ENCODE measurements around the gene REXO2. TPM values are rescaled to one million over a fixed set of nuclear protein-coding genes. Genes with fewer than 3 reads are reported as not detected.

Gene REXO2
- total RNA-seq, 1 donor from 2014 or later, result 183 TPM

- TF ChIP-seq CTCF (IDR thresholded peaks at IDR 0.05), result peak; percentile 32
- Mint-ChIP-seq H3K36me3 (ENCODE audit: low read depth) (peaks cover 14% of the 10 kb centered on the region), H3K4me3 (ENCODE audit: unreplicated experiment) (peak overlapping the region; percentile 98), H3K27ac (ENCODE audit: unreplicated experiment) (peak overlapping the region; percentile 100), H3K4me1 (ENCODE audit: low read depth) (peaks cover 46% of the 10 kb centered on the region), H3K27me3 (ENCODE audit: low read depth) (no peaks in the 10 kb centered on the region), H3K9me3 (ENCODE audit: low read depth) (no peaks in the 10 kb centered on the region)
- DNase-seq (ENCODE audit: low spot score), result no peak
Observed at GRCh38 chr11:114400915-114401223, 38.4 kb upstream of the REXO2 start.

- DNase-seq (ENCODE audit: low spot score), result no peak
- Mint-ChIP-seq H3K4me1 (ENCODE audit: low read depth) (peaks cover 46% of the 10 kb centered on the region), H3K36me3 (ENCODE audit: low read depth) (peaks cover 17% of the 10 kb centered on the region), H3K4me3 (ENCODE audit: unreplicated experiment) (peak overlapping the region; percentile 98), H3K9me3 (ENCODE audit: low read depth) (no peaks in the 10 kb centered on the region), H3K27ac (ENCODE audit: unreplicated experiment) (peak overlapping the region; percentile 100), H3K27me3 (ENCODE audit: low read depth) (no peaks in the 10 kb centered on the region)
- no peak for TF ChIP-seq CTCF (IDR thresholded peaks at IDR 0.05)
Observed at GRCh38 chr11:114401311-114401710, 38.0 kb upstream of the REXO2 start.

GRCh38 chr11:114412946-114413345 lies 26.3 kb upstream of the REXO2 start:
- Mint-ChIP-seq H3K4me3 (ENCODE audit: unreplicated experiment) (no peak overlapping the region), H3K36me3 (ENCODE audit: low read depth) (peaks cover 19% of the 10 kb centered on the region), H3K4me1 (ENCODE audit: low read depth) (peaks cover 8% of the 10 kb centered on the region), H3K9me3 (ENCODE audit: low read depth) (no peaks in the 10 kb centered on the region), H3K27me3 (ENCODE audit: low read depth) (no peaks in the 10 kb centered on the region), H3K27ac (ENCODE audit: unreplicated experiment) (no peak overlapping the region)
- no peak for DNase-seq (ENCODE audit: low spot score)
- TF ChIP-seq CTCF (IDR thresholded peaks at IDR 0.05), result no peak

- H3K27me3 Mint-ChIP-seq (ENCODE audit: low read depth), result no peaks in the 10 kb centered on the region
- no peaks in the 10 kb centered on the region for H3K9me3 Mint-ChIP-seq (ENCODE audit: low read depth)
- no peak overlapping the region for H3K27ac Mint-ChIP-seq (ENCODE audit: unreplicated experiment)
Observed at GRCh38 chr11:114413958-114414357, 25.3 kb upstream of the REXO2 start.

GRCh38 chr11:114416441-114416961 lies 22.8 kb upstream of the REXO2 start:
- no peaks in the 10 kb centered on the region for H3K9me3 Mint-ChIP-seq (ENCODE audit: low read depth)
- H3K36me3 Mint-ChIP-seq (ENCODE audit: low read depth), result peaks cover 11% of the 10 kb centered on the region
- H3K4me1 Mint-ChIP-seq (ENCODE audit: low read depth), result peaks cover 8% of the 10 kb centered on the region
- DNase-seq (ENCODE audit: low spot score), result no peak
- no peak overlapping the region for H3K27ac Mint-ChIP-seq (ENCODE audit: unreplicated experiment)
- TF ChIP-seq CTCF (IDR thresholded peaks at IDR 0.05), result no peak
- H3K4me3 Mint-ChIP-seq (ENCODE audit: unreplicated experiment), result no peak overlapping the region
- no peaks in the 10 kb centered on the region for H3K27me3 Mint-ChIP-seq (ENCODE audit: low read depth)

More at GRCh38 chr11:114413958-114414357, 25.3 kb upstream of the REXO2 start:
- H3K36me3 Mint-ChIP-seq (ENCODE audit: low read depth), result peaks cover 17% of the 10 kb centered on the region
- DNase-seq (ENCODE audit: low spot score), result no peak
- H3K4me3 Mint-ChIP-seq (ENCODE audit: unreplicated experiment), result no peak overlapping the region
- H3K4me1 Mint-ChIP-seq (ENCODE audit: low read depth), result peaks cover 8% of the 10 kb centered on the region
- no peak for TF ChIP-seq CTCF (IDR thresholded peaks at IDR 0.05)

Data from chondrocyte (in vitro differentiated cells).